Type B pancreatic cell (in vitro differentiated cells): ENCODE data around the gene STX16. TPM values are rescaled to one million over a fixed set of nuclear protein-coding genes. Genes with fewer than 3 reads are reported as not detected.
A peak's percentile ranks its signal among the peaks of the same experiment; 100 is the strongest.

Experiments
- DNase-seq: peaks from one replicate; pipeline ENCODE4 v3.0.0; 2021; ENCODE audit warnings: mixed read lengths; ENCODE audit not compliant: unreplicated experiment; ENCODE audit errors: extremely low spot score
- H3K27ac Mint-ChIP-seq: 2 replicates; pipeline ENCODE4 v1.8.0; 2021; ENCODE audit warnings: mild to moderate bottlenecking, mixed read lengths
- H3K27me3 Mint-ChIP-seq: 2 replicates; pipeline ENCODE4 v1.8.0; 2021; ENCODE audit warnings: mixed read lengths
- H3K36me3 Mint-ChIP-seq: 2 replicates; pipeline ENCODE4 v1.8.0; 2021; ENCODE audit warnings: mixed read lengths
- H3K4me1 Mint-ChIP-seq: one replicate; pipeline ENCODE4 v1.8.0; 2021; ENCODE audit warnings: mixed read lengths; ENCODE audit not compliant: unreplicated experiment
- H3K4me3 Mint-ChIP-seq: 2 replicates; pipeline ENCODE4 v1.8.0; 2021; ENCODE audit warnings: mild to moderate bottlenecking, mixed read lengths
- H3K9me3 Mint-ChIP-seq: 2 replicates; pipeline ENCODE4 v1.8.0; 2021; ENCODE audit warnings: mixed read lengths
- CTCF ChIP-seq: fragments of 200-600 bp; sonication (generic); conservative IDR thresholded peaks from 2 replicates; pipeline ENCODE4 v1.5.0; 2021; ENCODE audit warnings: antibody characterized with exemption, mild to moderate bottlenecking
- total RNA-seq: library from RNA; stranded (reverse); gene quantifications from 2 replicates; pipeline ENCODE4 v1.2.1, GENCODE V29; 2021; ENCODE audit warnings: low replicate concordance

The STX16 gene
- total RNA-seq, 1 donor from 2014 or later, result 62.8 TPM

- Mint-ChIP-seq H3K27ac (peak overlapping the region; percentile 93), H3K4me1 (peaks cover 10% of the 10 kb centered on the region), H3K9me3 (no peaks in the 10 kb centered on the region), H3K4me3 (peak overlapping the region; percentile 57), H3K27me3 (peaks cover 7% of the 10 kb centered on the region), H3K36me3 (no peaks in the 10 kb centered on the region)
- no peak for TF ChIP-seq CTCF
- DNase-seq, result no peak
These were observed 39.6 kb upstream of the STX16 start for GRCh38 chr20:58611236-58612030.

GRCh38 chr20:58612121-58612691 lies 38.9 kb upstream of the STX16 start:
- DNase-seq, result no peak
- peaks cover 10% of the 10 kb centered on the region for H3K4me1 Mint-ChIP-seq

GRCh38 chr20:58613061-58613854 lies 37.8 kb upstream of the STX16 start:
- Mint-ChIP-seq H3K4me3 (no peak overlapping the region), H3K9me3 (no peaks in the 10 kb centered on the region), H3K27me3 (peaks cover 4% of the 10 kb centered on the region), H3K36me3 (no peaks in the 10 kb centered on the region), H3K4me1 (peaks cover 12% of the 10 kb centered on the region), H3K27ac (no peak overlapping the region)
- no peak for DNase-seq
- no peak for TF ChIP-seq CTCF

More at GRCh38 chr20:58612121-58612691, 38.9 kb upstream of the STX16 start:
- no peaks in the 10 kb centered on the region for H3K36me3 Mint-ChIP-seq
- TF ChIP-seq CTCF, result no peak
- no peak overlapping the region for H3K27ac Mint-ChIP-seq
- peaks cover 7% of the 10 kb centered on the region for H3K27me3 Mint-ChIP-seq
- no peaks in the 10 kb centered on the region for H3K9me3 Mint-ChIP-seq
- H3K4me3 Mint-ChIP-seq, result no peak overlapping the region

- DNase-seq, result no peak
- H3K27ac Mint-ChIP-seq, result no peak overlapping the region
- no peak for TF ChIP-seq CTCF
- H3K4me3 Mint-ChIP-seq, result no peak overlapping the region
- H3K4me1 Mint-ChIP-seq, result peaks cover 20% of the 10 kb centered on the region
- no peaks in the 10 kb centered on the region for H3K36me3 Mint-ChIP-seq
- H3K9me3 Mint-ChIP-seq, result no peaks in the 10 kb centered on the region
- peaks cover 4% of the 10 kb centered on the region for H3K27me3 Mint-ChIP-seq
These were observed 36.7 kb upstream of the STX16 start for GRCh38 chr20:58614366-58614765.

GRCh38 chr20:58614984-58615760 lies 35.9 kb upstream of the STX16 start:
- Mint-ChIP-seq H3K4me1 (peaks cover 25% of the 10 kb centered on the region), H3K27ac (no peak overlapping the region), H3K36me3 (no peaks in the 10 kb centered on the region), H3K4me3 (no peak overlapping the region), H3K9me3 (no peaks in the 10 kb centered on the region), H3K27me3 (peaks cover 4% of the 10 kb centered on the region)
- TF ChIP-seq CTCF, result no peak
- DNase-seq, result no peak
